Activated CD4-positive, alpha-beta T cell treated with anti-CD3 and anti-CD28 coated beads for 36 hours (primary cell): ENCODE data around the gene POLH. TPM values are rescaled to one million over a fixed set of nuclear protein-coding genes. Genes with fewer than 3 reads are reported as not detected.

Experiments
- ATAC-seq: fragments of 200-7000 bp; cut with Tn5 transposase; one replicate; pipeline ENCODE4 v1.10.0; 2021; ENCODE audit warnings: mild to moderate bottlenecking, moderate library complexity
- CTCF ChIA-PET: fragments of 350-600 bp; sonication (Branson Sonifier 250); formaldehyde crosslinking; loops from one replicate; lab custom pipeline; 2021; ENCODE audit warnings: antibody characterized with exemption; lab: Charles Lee
- POLR2A ChIA-PET: fragments of 350-600 bp; sonication (Branson Sonifier 250); formaldehyde crosslinking; loops from one replicate; lab custom pipeline; 2021; ENCODE audit warnings: antibody characterized with exemption, inconsistent platforms; lab: Charles Lee
- DNase-seq: peaks from one replicate; pipeline ENCODE4 v3.0.0-alpha.2; 2020
- H3K27ac Mint-ChIP-seq: one replicate; pipeline ENCODE4 v1.8.0; 2021; ENCODE audit warnings: mixed read lengths
- H3K27me3 Mint-ChIP-seq: one replicate; pipeline ENCODE4 v1.8.0; 2021; ENCODE audit warnings: mixed read lengths
- H3K36me3 Mint-ChIP-seq: one replicate; pipeline ENCODE4 v1.8.0; 2021; ENCODE audit warnings: low read depth, mixed read lengths
- H3K4me1 Mint-ChIP-seq: one replicate; pipeline ENCODE4 v1.8.0; 2021; ENCODE audit warnings: mixed read lengths
- H3K4me3 Mint-ChIP-seq: one replicate; pipeline ENCODE4 v1.8.0; 2021; ENCODE audit warnings: mild to moderate bottlenecking, moderate library complexity, mixed read lengths
- H3K9me3 Mint-ChIP-seq: one replicate; pipeline ENCODE4 v1.8.0; 2021; ENCODE audit warnings: low read depth, mixed read lengths
- intact Hi-C, 2 experiments: fragments of 100-400 bp; cut with DNase I in 1 of 2; cut with micrococcal nuclease in 1 of 2; formaldehyde crosslinking; loops; one replicate each; pipeline versions ENCODE4 v1.14.2 to v1.15.1; 2022 to 2024; cut with DNase I, micrococcal nuclease
- total RNA-seq, 2 experiments: library from RNA; stranded (reverse); gene quantifications; one replicate each; pipeline ENCODE4 v1.2.3, GENCODE V29; 2021

Gene POLH
- total RNA-seq, 2 experiments from 2014 or later, result 35.2 to 37.9 TPM

- Mint-ChIP-seq H3K27ac (no peak overlapping the region), H3K36me3 (peaks cover 33% of the 10 kb centered on the region), H3K9me3 (no peaks in the 10 kb centered on the region), H3K4me1 (no peaks in the 10 kb centered on the region), H3K4me3 (no peak overlapping the region), H3K27me3 (no peaks in the 10 kb centered on the region)
- intact Hi-C loops, result no loop called here
- ChIA-PET POLR2A (no interaction called here), CTCF (interaction anchor here (0.6 to 2.5 kb wide), 2 partner anchors 8 to 412 kb away, joined by 3 to 5 read pairs; no protein-coding TSS in a partner anchor)
- ATAC-seq, result no peak
- no peak for DNase-seq
Measured at GRCh38 chr6:43600595-43600994, 24.6 kb downstream of the POLH start.

- ChIA-PET CTCF (interaction anchor here (0.5 to 1.6 kb wide), 3 partner anchors 25 to 352 kb away, joined by 3 to 4 read pairs (median 4); no protein-coding TSS in a partner anchor), POLR2A (interaction anchor here (0.6 kb wide), 1 partner anchor 182 kb away, joined by 3 read pairs; no protein-coding TSS in a partner anchor)
- DNase-seq (no peak), ATAC-seq (no peak)
- Mint-ChIP-seq H3K4me1 (peaks cover 2% of the 10 kb centered on the region), H3K4me3 (no peak overlapping the region), H3K27ac (no peak overlapping the region), H3K27me3 (no peaks in the 10 kb centered on the region), H3K36me3 (peaks cover 46% of the 10 kb centered on the region), H3K9me3 (no peaks in the 10 kb centered on the region)
- intact Hi-C loops, result no loop called here
Measured at GRCh38 chr6:43604174-43604573, 28.2 kb downstream of the POLH start.

- no peaks in the 10 kb centered on the region for H3K27me3 Mint-ChIP-seq
- no peak for ATAC-seq
- H3K4me3 Mint-ChIP-seq, result no peak overlapping the region
- H3K4me1 Mint-ChIP-seq, result peaks cover 2% of the 10 kb centered on the region
- no peak for DNase-seq
- H3K27ac Mint-ChIP-seq, result no peak overlapping the region
- ChIA-PET POLR2A (interaction anchor here (1.0 kb wide), 1 partner anchor 11 kb away, joined by 3 read pairs; no protein-coding TSS in a partner anchor), CTCF (interaction anchor here (0.8 kb wide), 1 partner anchor 13 kb away, joined by 3 read pairs; no protein-coding TSS in a partner anchor)
- H3K36me3 Mint-ChIP-seq, result peaks cover 52% of the 10 kb centered on the region
- H3K9me3 Mint-ChIP-seq, result no peaks in the 10 kb centered on the region
- intact Hi-C loops, result no loop called here
Measured at GRCh38 chr6:43606019-43606418, 30.0 kb downstream of the POLH start.

- peaks cover 50% of the 10 kb centered on the region for H3K36me3 Mint-ChIP-seq
- CTCF ChIA-PET, result interaction anchor here (0.5 to 4.0 kb wide), 21 partner anchors 11 to 1491 kb away, joined by 3 to 20 read pairs (median 4); partner anchors contain the start of gene CNPY3
- H3K27ac Mint-ChIP-seq, result no peak overlapping the region
- no peaks in the 10 kb centered on the region for H3K9me3 Mint-ChIP-seq
- DNase-seq (peak; percentile 79), ATAC-seq (peak; percentile 66)
- H3K27me3 Mint-ChIP-seq, result no peaks in the 10 kb centered on the region
- no peak overlapping the region for H3K4me3 Mint-ChIP-seq
- peaks cover 2% of the 10 kb centered on the region for H3K4me1 Mint-ChIP-seq
- POLR2A ChIA-PET, result no interaction called here
- intact Hi-C loops, result loop anchor here in 1 of 2 experiments (1.0 kb wide), 1 partner anchor 471 kb away; no protein-coding TSS in a partner anchor
Measured at GRCh38 chr6:43608310-43608763, 32.4 kb downstream of the POLH start.

GRCh38 chr6:43608807-43609206 is 32.8 kb downstream of the POLH start:
- Mint-ChIP-seq H3K36me3 (peaks cover 49% of the 10 kb centered on the region), H3K27ac (peak overlapping the region; percentile 61), H3K9me3 (no peaks in the 10 kb centered on the region), H3K4me3 (no peak overlapping the region), H3K27me3 (no peaks in the 10 kb centered on the region), H3K4me1 (peaks cover 2% of the 10 kb centered on the region)
- ChIA-PET CTCF (interaction anchor here (0.6 to 4.0 kb wide), 16 partner anchors 11 to 1491 kb away, joined by 3 to 20 read pairs (median 5); partner anchors contain the start of gene CNPY3), POLR2A (no interaction called here)
- intact Hi-C loops, result loop anchor here in 1 of 2 experiments (1.0 kb wide), 1 partner anchor 470 kb away; no protein-coding TSS in a partner anchor
- DNase-seq (no peak), ATAC-seq (no peak)

- H3K36me3 Mint-ChIP-seq, result peaks cover 50% of the 10 kb centered on the region
- intact Hi-C loops, result no loop called here
- peaks cover 2% of the 10 kb centered on the region for H3K4me1 Mint-ChIP-seq
- H3K9me3 Mint-ChIP-seq, result no peaks in the 10 kb centered on the region
- H3K27me3 Mint-ChIP-seq, result no peaks in the 10 kb centered on the region
- ATAC-seq (no peak), DNase-seq (no peak)
- ChIA-PET CTCF (interaction anchor here (0.7 to 4.0 kb wide), 11 partner anchors 10 to 1977 kb away, joined by 3 to 20 read pairs (median 5); partner anchors contain the start of gene CNPY3), POLR2A (no interaction called here)
- H3K4me3 Mint-ChIP-seq, result no peak overlapping the region
- H3K27ac Mint-ChIP-seq, result no peak overlapping the region
Measured at GRCh38 chr6:43609402-43609801, 33.4 kb downstream of the POLH start.

GRCh38 chr6:43610431-43610830 is 34.4 kb downstream of the POLH start:
- DNase-seq (no peak), ATAC-seq (no peak)
- Mint-ChIP-seq H3K4me3 (no peak overlapping the region), H3K27ac (no peak overlapping the region), H3K27me3 (no peaks in the 10 kb centered on the region), H3K9me3 (no peaks in the 10 kb centered on the region), H3K4me1 (peaks cover 2% of the 10 kb centered on the region), H3K36me3 (peaks cover 45% of the 10 kb centered on the region)
- ChIA-PET CTCF (interaction anchor here (0.7 to 4.0 kb wide), 8 partner anchors 9 to 469 kb away, joined by 3 to 20 read pairs (median 4); no protein-coding TSS in a partner anchor), POLR2A (no interaction called here)
- intact Hi-C loops, result no loop called here

- H3K4me1 Mint-ChIP-seq, result no peaks in the 10 kb centered on the region
- DNase-seq, result no peak
- peaks cover 42% of the 10 kb centered on the region for H3K36me3 Mint-ChIP-seq
- no peak overlapping the region for H3K27ac Mint-ChIP-seq
- no peaks in the 10 kb centered on the region for H3K9me3 Mint-ChIP-seq
- CTCF ChIA-PET, result no interaction called here
- no peak for ATAC-seq
- POLR2A ChIA-PET, result no interaction called here
- no peak overlapping the region for H3K4me3 Mint-ChIP-seq
- H3K27me3 Mint-ChIP-seq, result no peaks in the 10 kb centered on the region
- intact Hi-C loops, result no loop called here
Measured at GRCh38 chr6:43613721-43614395, 37.9 kb downstream of the POLH start.

- intact Hi-C loops, result no loop called here
- no peak for ATAC-seq
Measured at GRCh38 chr6:43614396-43614730, 38.4 kb downstream of the POLH start.

GRCh38 chr6:43616725-43617472 is 40.9 kb downstream of the POLH start:
- CTCF ChIA-PET, result no interaction called here
- no peak overlapping the region for H3K27ac Mint-ChIP-seq

More at GRCh38 chr6:43614396-43614730, 38.4 kb downstream of the POLH start:
- no peak for DNase-seq
- ChIA-PET POLR2A (no interaction called here), CTCF (no interaction called here)
- peaks cover 37% of the 10 kb centered on the region for H3K36me3 Mint-ChIP-seq
- H3K27ac Mint-ChIP-seq, result no peak overlapping the region
- H3K4me1 Mint-ChIP-seq, result no peaks in the 10 kb centered on the region
- H3K9me3 Mint-ChIP-seq, result no peaks in the 10 kb centered on the region
- H3K27me3 Mint-ChIP-seq, result no peaks in the 10 kb centered on the region
- H3K4me3 Mint-ChIP-seq, result no peak overlapping the region

GRCh38 chr6:43621078-43621835 is 45.3 kb downstream of the POLH start:
- Mint-ChIP-seq H3K27me3 (no peaks in the 10 kb centered on the region), H3K36me3 (peaks cover 61% of the 10 kb centered on the region), H3K4me1 (no peaks in the 10 kb centered on the region), H3K27ac (no peak overlapping the region), H3K9me3 (no peaks in the 10 kb centered on the region), H3K4me3 (no peak overlapping the region)
- ATAC-seq, result no peak
- intact Hi-C loops, result no loop called here
- no peak for DNase-seq
- POLR2A ChIA-PET, result interaction anchor here (0.9 kb wide), 1 partner anchor 8 kb away, joined by 3 read pairs; no protein-coding TSS in a partner anchor
- CTCF ChIA-PET, result no interaction called here

More at GRCh38 chr6:43616725-43617472, 40.9 kb downstream of the POLH start:
- no peaks in the 10 kb centered on the region for H3K4me1 Mint-ChIP-seq
- intact Hi-C loops, result no loop called here
- no peaks in the 10 kb centered on the region for H3K9me3 Mint-ChIP-seq
- H3K27me3 Mint-ChIP-seq, result no peaks in the 10 kb centered on the region
- no peak for ATAC-seq
- peaks cover 37% of the 10 kb centered on the region for H3K36me3 Mint-ChIP-seq
- no peak for DNase-seq
- H3K4me3 Mint-ChIP-seq, result no peak overlapping the region
- POLR2A ChIA-PET, result no interaction called here
